Activated CD8-positive, alpha-beta memory T cell treated with anti-CD3 and anti-CD28 coated beads, Interleukin-2, amount 50 U/mL, for 1 hour (primary cell): ENCODE results near the gene GRAMD1B.
"Not testable (repeated sequence)": the region's sequence is repeated elsewhere in the genome, so short reads cannot be mapped to it uniquely, and the experiment has no call there.

ENCODE experiments used
- DNase-seq: peaks from one replicate; pipeline ENCODE4 v3.0.0-alpha.2; 2020; ENCODE audit errors: extremely low read depth

Gene GRAMD1B

GRCh38 chr11:123567466-123567865, 137.4 kb downstream of the GRAMD1B start:
- no peak for DNase-seq

GRCh38 chr11:123568367-123568870, 138.3 kb downstream of the GRAMD1B start:
- DNase-seq: no peak

- DNase-seq: no peak
These were observed 139.3 kb downstream of the GRAMD1B start for GRCh38 chr11:123569393-123569792.

- no peak for DNase-seq
These were observed 141.0 kb downstream of the GRAMD1B start for GRCh38 chr11:123570939-123571580.

- DNase-seq: not testable (repeated sequence)
These were observed 142.7 kb downstream of the GRAMD1B start for GRCh38 chr11:123572791-123573190.

- DNase-seq: no peak
These were observed 143.2 kb downstream of the GRAMD1B start for GRCh38 chr11:123573286-123573685.

GRCh38 chr11:123575441-123575840, 145.4 kb downstream of the GRAMD1B start:
- no peak for DNase-seq

- DNase-seq: no peak
These were observed 146.0 kb downstream of the GRAMD1B start for GRCh38 chr11:123576082-123576481.

- DNase-seq: no peak
These were observed 146.4 kb downstream of the GRAMD1B start for GRCh38 chr11:123576501-123576900.

- DNase-seq: no peak
These were observed 147.1 kb downstream of the GRAMD1B start for GRCh38 chr11:123577081-123577598.

GRCh38 chr11:123578778-123579481, 148.9 kb downstream of the GRAMD1B start:
- no peak for DNase-seq

GRCh38 chr11:123579482-123579812, 149.4 kb downstream of the GRAMD1B start:
- no peak for DNase-seq

- no peak for DNase-seq
These were observed 150.1 kb downstream of the GRAMD1B start for GRCh38 chr11:123580137-123580536.

GRCh38 chr11:123580557-123581275, 150.6 kb downstream of the GRAMD1B start:
- no peak for DNase-seq

- DNase-seq: no peak
These were observed 151.8 kb downstream of the GRAMD1B start for GRCh38 chr11:123581651-123582399.

- DNase-seq: no peak
These were observed 153.0 kb downstream of the GRAMD1B start for GRCh38 chr11:123582992-123583504.

GRCh38 chr11:123584186-123584585, 154.1 kb downstream of the GRAMD1B start:
- DNase-seq: no peak

GRCh38 chr11:123584737-123585136, 154.7 kb downstream of the GRAMD1B start:
- DNase-seq: no peak

- no peak for DNase-seq
These were observed 155.1 kb downstream of the GRAMD1B start for GRCh38 chr11:123585206-123585605.

- no peak for DNase-seq
These were observed 155.6 kb downstream of the GRAMD1B start for GRCh38 chr11:123585706-123586105.

- no peak for DNase-seq
These were observed 156.5 kb downstream of the GRAMD1B start for GRCh38 chr11:123586568-123586967.

GRCh38 chr11:123587044-123587443, 157.0 kb downstream of the GRAMD1B start:
- no peak for DNase-seq
